Melanocyte of skin (primary cell): ENCODE measurements around the gene FNDC3B. TPM values are rescaled to one million over a fixed set of nuclear protein-coding genes. Genes with fewer than 3 reads are reported as not detected.

Source experiments
- small RNA-seq, 2 donors: library from RNA; depleted of rRNA; stranded (forward); fragments of <200 nt; gene quantifications; one replicate each; pipeline ENCODE3, GENCODE V24; 2012
- total RNA-seq, 2 donors: library from RNA; depleted of rRNA; stranded (reverse); fragments of >200 nt; gene quantifications; 2 replicates each; pipeline ENCODE4 v1.2.3, GENCODE V29; 2012

Gene FNDC3B
- total RNA-seq: 10 to 100 TPM; 47.1 to 48.0 TPM

GRCh38 chr3:172039436-172040077 is at the start of gene FNDC3B:
FNDC3B (plus strand) TSS chr3:172039578; CDS start chr3:172112480, 72,902 bp downstream.

GRCh38 chr3:172447611-172448579 is 408.5 kb downstream of the FNDC3B start, which contains the start of gene GHSR:
GHSR (minus strand) TSS chr3:172448456; CDS start chr3:172448413, 43 bp downstream.

Small RNA genes lying within 50 kb of the gene (small RNA-seq; reads per million reads assigned to genes)
- gene RN7SL141P: 0 reads per million in 2 donors

Other genes with a start within 250 kb of the FNDC3B start
- 10 to 100 TPM; 41.6 to 57.5 TPM for gene PLD1, start 229.1 kb upstream of the FNDC3B start, total RNA-seq
- gene TMEM212, start 196.2 kb upstream of the FNDC3B start, total RNA-seq: not detected